ENCODE measurements around the gene ADAMTS12.

- TF ChIP-seq, protein P1, sequence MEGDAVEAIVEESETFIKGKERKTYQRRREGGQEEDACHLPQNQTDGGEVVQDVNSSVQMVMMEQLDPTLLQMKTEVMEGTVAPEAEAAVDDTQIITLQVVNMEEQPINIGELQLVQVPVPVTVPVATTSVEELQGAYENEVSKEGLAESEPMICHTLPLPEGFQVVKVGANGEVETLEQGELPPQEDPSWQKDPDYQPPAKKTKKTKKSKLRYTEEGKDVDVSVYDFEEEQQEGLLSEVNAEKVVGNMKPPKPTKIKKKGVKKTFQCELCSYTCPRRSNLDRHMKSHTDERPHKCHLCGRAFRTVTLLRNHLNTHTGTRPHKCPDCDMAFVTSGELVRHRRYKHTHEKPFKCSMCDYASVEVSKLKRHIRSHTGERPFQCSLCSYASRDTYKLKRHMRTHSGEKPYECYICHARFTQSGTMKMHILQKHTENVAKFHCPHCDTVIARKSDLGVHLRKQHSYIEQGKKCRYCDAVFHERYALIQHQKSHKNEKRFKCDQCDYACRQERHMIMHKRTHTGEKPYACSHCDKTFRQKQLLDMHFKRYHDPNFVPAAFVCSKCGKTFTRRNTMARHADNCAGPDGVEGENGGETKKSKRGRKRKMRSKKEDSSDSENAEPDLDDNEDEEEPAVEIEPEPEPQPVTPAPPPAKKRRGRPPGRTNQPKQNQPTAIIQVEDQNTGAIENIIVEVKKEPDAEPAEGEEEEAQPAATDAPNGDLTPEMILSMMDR (IDR thresholded peaks at IDR 0.05) = no peak
- TF ChIP-seq SIN3A (IDR thresholded peaks at IDR 0.05; ENCODE audit: borderline replicate concordance, insufficient read depth, low read depth, low read length) = no peak
- no peak for TF ChIP-seq REST (IDR thresholded peaks at IDR 0.05; ENCODE audit: insufficient read depth in 1 of 2, low read depth in 2 of 2, low read length in 1 of 2)
Measured at GRCh38 chr5:33834334-33834733, 57.5 kb downstream of the ADAMTS12 start.
